HepG2 (cell line): ENCODE measurements around the gene ZNF226. TPM values are rescaled to one million over a fixed set of nuclear protein-coding genes. Genes with fewer than 3 reads are reported as not detected.

Experiments used
- BORCS8-MEF2B ChIP-seq: sonication (generic); formaldehyde crosslinking; IDR thresholded peaks from 2 replicates; pipeline ENCODE4 v1.8.0; 2022; ENCODE audit warnings: mild to moderate bottlenecking, missing genetic modification reagents
- GFI1 ChIP-seq: sonication (generic); formaldehyde crosslinking; IDR thresholded peaks from 2 replicates; pipeline ENCODE4 v1.5.0; 2020; ENCODE audit warnings: missing genetic modification reagents, mild to moderate bottlenecking, borderline replicate concordance
- GPN1 ChIP-seq: sonication (generic); formaldehyde crosslinking; IDR thresholded peaks from 2 replicates; pipeline ENCODE4 v1.5.1; 2020; ENCODE audit warnings: missing genetic modification reagents, borderline replicate concordance
- MTERF4 ChIP-seq: sonication (generic); formaldehyde crosslinking; IDR thresholded peaks from 2 replicates; pipeline ENCODE4 v1.8.0; 2023; ENCODE audit warnings: mild to moderate bottlenecking, missing genetic modification reagents
- NFYB ChIP-seq: sonication (generic); formaldehyde crosslinking; IDR thresholded peaks from 2 replicates; pipeline ENCODE4 v1.4.0; 2020; ENCODE audit warnings: missing genetic modification reagents
- NR0B2 ChIP-seq: sonication (generic); formaldehyde crosslinking; IDR thresholded peaks from 2 replicates; pipeline ENCODE4 v1.4.0; 2020; ENCODE audit warnings: mild to moderate bottlenecking, missing genetic modification reagents
- PRDM15 ChIP-seq: sonication (generic); formaldehyde crosslinking; IDR thresholded peaks from 2 replicates; pipeline ENCODE4 v1.4.0; 2020; ENCODE audit warnings: missing genetic modification reagents
- RFX3 ChIP-seq: IDR thresholded peaks from 2 replicates; pipeline ENCODE4 v1.6.1; 2016; ENCODE audit warnings: missing biosample characterization, missing genetic modification reagents
- TEAD3 ChIP-seq: optimal IDR thresholded peaks from 2 replicates; pipeline ENCODE3; 2016; ENCODE audit warnings: borderline replicate concordance
- TFDP1 ChIP-seq: IDR thresholded peaks from 2 replicates; pipeline ENCODE4 v1.6.1; 2016; ENCODE audit warnings: missing compliant biosample characterization, missing genetic modification reagents, borderline replicate concordance
- U2AF1 ChIP-seq: fragments of 200-400 bp; formaldehyde crosslinking; optimal IDR thresholded peaks from 2 replicates; pipeline ENCODE3; 2017; ENCODE audit warnings: mild to moderate bottlenecking, low read depth, low read length
- ZFP91 ChIP-seq: sonication (generic); formaldehyde crosslinking; IDR thresholded peaks from 2 replicates; pipeline ENCODE4 v1.9.0; 2022; ENCODE audit warnings: missing genetic modification reagents, mild to moderate bottlenecking, borderline replicate concordance
- ZNF235 ChIP-seq: sonication (generic); formaldehyde crosslinking; IDR thresholded peaks from 2 replicates; pipeline ENCODE4 v1.8.1; 2023; ENCODE audit warnings: mild to moderate bottlenecking, missing genetic modification reagents, borderline replicate concordance
- ZNF383 ChIP-seq: sonication (generic); formaldehyde crosslinking; IDR thresholded peaks from 2 replicates; pipeline ENCODE4 v1.4.0; 2020; ENCODE audit warnings: missing genetic modification reagents, mild to moderate bottlenecking, borderline replicate concordance
- ZNF691 ChIP-seq: sonication (generic); formaldehyde crosslinking; IDR thresholded peaks from 2 replicates; pipeline ENCODE4 v1.4.0; 2020; ENCODE audit warnings: missing genetic modification reagents, low read depth, mild to moderate bottlenecking, borderline replicate concordance
- ZNF747 ChIP-seq: sonication (generic); formaldehyde crosslinking; IDR thresholded peaks from 2 replicates; pipeline ENCODE4 v1.8.1; 2023; ENCODE audit warnings: missing genetic modification reagents, mild to moderate bottlenecking, borderline replicate concordance
- polyA plus RNA-seq, 8 experiments: library from polyadenylated mRNA; depleted of rRNA in 3 of 8; stranded (reverse) in 7 of 8; unstranded in 1 of 8; fragments of >200 nt; fragmentation: Illumina TruSeq in 4 of 8; extraction: Trizol in 4 of 8; gene quantifications; 2 replicates each; pipeline versions ENCODE4 v1.2.1 to v1.2.3, GENCODE V29; 2011 to 2016; ENCODE audit warnings: low read depth in 4 of 8, missing spikeins in 1 of 8, mixed read lengths in 1 of 8; ENCODE audit not compliant: insufficient read depth in 1 of 8
- total RNA-seq, 5 experiments: library from RNA; depleted of rRNA; stranded (reverse); fragments of >200 nt; fragmentation: Illumina TruSeq; extraction: Trizol; gene quantifications; 2 replicates each; pipeline ENCODE4 v1.2.3, GENCODE V29; 2016; ENCODE audit warnings: low read depth in 1 of 5

The ZNF226 gene
- total and polyA plus RNA-seq, 2 of the 13 experiments (the other 11 are each of a cell fraction or from before 2014, with no cell fraction given): 8.3 to 16.0 TPM

- TF ChIP-seq TEAD3 (CRISPR knock-in tag) (peak; percentile 88), MTERF4 (CRISPR knock-in tag) (no peak), TFDP1 (CRISPR knock-in tag) (peak; percentile 28; the same call in 1 of the 2 replicates), U2AF1 (no peak), GPN1 (CRISPR knock-in tag) (0 out of 2 replicates have a peak, but pooled peaks have one; percentile 28), ZNF235 (CRISPR knock-in tag) (no peak), ZNF383 (CRISPR knock-in tag) (no peak), NFYB (CRISPR knock-in tag) (peak; percentile 44), NR0B2 (CRISPR knock-in tag) (0 out of 2 replicates have a peak, but pooled peaks have one; percentile 26), GFI1 (peak; percentile 13; the same call in 1 of the 2 replicates), BORCS8-MEF2B (CRISPR knock-in tag) (no peak), ZFP91 (CRISPR knock-in tag) (peak; percentile 78; the same call in 1 of the 2 replicates), RFX3 (CRISPR knock-in tag) (no peak), ZNF691 (CRISPR knock-in tag) (no peak), ZNF747 (CRISPR knock-in tag) (0 out of 2 replicates have a peak, but pooled peaks have one; percentile 18), PRDM15 (CRISPR knock-in tag) (no peak)
These were observed 23.5 kb upstream of the ZNF226 start, which contains the start of gene ZNF234 (continued) for GRCh38 chr19:44141191-44142058.
